NCI-H748 treated with DMSO at 0.1 percent for 48 hours (cell line): ENCODE results near the gene UTS2.

ENCODE experiments used
- DNase-seq: peaks from one replicate; lab custom pipeline; 2025; lab: John Stamatoyannopoulos, UW

The UTS2 gene

GRCh38 chr1:7863756-7864328, 11.0 kb upstream of the UTS2 start:
- no peak for DNase-seq

GRCh38 chr1:7862211-7863060, 9.6 kb upstream of the UTS2 start:
- DNase-seq: no peak

GRCh38 chr1:7861452-7861851, 8.6 kb upstream of the UTS2 start:
- no peak for DNase-seq

- DNase-seq: no peak
Observed at GRCh38 chr1:7860130-7860529, 7.3 kb upstream of the UTS2 start.

GRCh38 chr1:7859406-7859805, 6.5 kb upstream of the UTS2 start:
- no peak for DNase-seq

GRCh38 chr1:7857985-7858384, 5.1 kb upstream of the UTS2 start:
- no peak for DNase-seq

GRCh38 chr1:7857000-7857399, 4.1 kb upstream of the UTS2 start:
- DNase-seq: no peak

- no peak for DNase-seq
Observed at GRCh38 chr1:7856345-7856744, 3.5 kb upstream of the UTS2 start.

- DNase-seq: no peak
Observed at GRCh38 chr1:7853684-7854026, 790 bp upstream of the UTS2 start.

- DNase-seq: no peak
Observed at GRCh38 chr1:7850786-7851185, 2.1 kb downstream of the UTS2 start.

GRCh38 chr1:7847599-7847998, 5.3 kb downstream of the UTS2 start:
- no peak for DNase-seq

- DNase-seq: no peak
Observed at GRCh38 chr1:7846656-7847055, 6.2 kb downstream of the UTS2 start.

GRCh38 chr1:7845761-7846160, 7.1 kb downstream of the UTS2 start:
- no peak for DNase-seq

- DNase-seq: no peak
Observed at GRCh38 chr1:7842517-7842916, 10.3 kb downstream of the UTS2 start.

GRCh38 chr1:7839526-7839925, 13.3 kb downstream of the UTS2 start:
- no peak for DNase-seq

GRCh38 chr1:7838714-7839113, 14.2 kb downstream of the UTS2 start:
- DNase-seq: no peak

- no peak for DNase-seq
Observed at GRCh38 chr1:7833035-7833434, 19.8 kb downstream of the UTS2 start.

- DNase-seq: no peak
Observed at GRCh38 chr1:7831458-7831857, 21.4 kb downstream of the UTS2 start.

GRCh38 chr1:7827126-7827955, 25.5 kb downstream of the UTS2 start:
- DNase-seq: no peak

GRCh38 chr1:7826363-7826762, 26.5 kb downstream of the UTS2 start:
- DNase-seq: no peak

GRCh38 chr1:7824701-7825100, 28.2 kb downstream of the UTS2 start:
- DNase-seq: no peak

GRCh38 chr1:7821282-7821681, 31.6 kb downstream of the UTS2 start:
- no peak for DNase-seq
